Left lung (tissue), 8 donors: ENCODE measurements around the gene OR2F1. TPM values are rescaled to one million over a fixed set of nuclear protein-coding genes. Genes with fewer than 3 reads are reported as not detected.

Source experiments
- polyA plus RNA-seq, 6 donors: library from polyadenylated mRNA; unstranded; fragments of 120-200 nt; gene quantifications; one replicate each; pipeline ENCODE4 v1.2.1, GENCODE V29; 2013; ENCODE audit not compliant: insufficient read length in 6 of 6
- total RNA-seq, 2 donors: library from RNA; stranded (reverse); fragmentation: NEBNext Ultra II Directional; extraction: Animal tissue kit (Norgen Biotek cat#: 25700); gene quantifications; one replicate each; pipeline ENCODE4 v1.2.1, GENCODE V29; 2021
- donor health status: DM: no; HTN: yes; CAD: no.
- donor health status: DM: no; HTN: no; CAD: no.

OR2F1 gene
- total and polyA plus RNA-seq, 8 donors = 0.06 to 0.65 (median 0.30) TPM; not detected in 4

Other genes with a start within 250 kb of the OR2F1 start
- under 1 TPM; 0.79 to 0.97 TPM for gene CTAGE6, start 197.1 kb upstream of the OR2F1 start, total RNA-seq
- gene CTAGE6, start 197.1 kb upstream of the OR2F1 start, polyA plus RNA-seq = under 1 TPM in 3 of 6 donors, not detected in 3; 0.10 to 0.27 (median 0.23) TPM
- 10 to 100 TPM; 39.4 to 49.3 TPM for gene TCAF1, start 52.7 kb upstream of the OR2F1 start, total RNA-seq
- gene TCAF1, start 52.7 kb upstream of the OR2F1 start, polyA plus RNA-seq = 100 to 1,000 TPM in 5 of 6 donors, 10 to 100 TPM in 1; 99.0 to 135 (median 104) TPM
- gene OR2F2, start 19.6 kb upstream of the OR2F1 start, total RNA-seq = not detected
- not detected for gene OR2F2, start 19.6 kb upstream of the OR2F1 start, polyA plus RNA-seq
- gene OR6B1, start 45.5 kb downstream of the OR2F1 start, total RNA-seq = not detected
- gene OR6B1, start 45.5 kb downstream of the OR2F1 start, polyA plus RNA-seq = under 1 TPM in 2 of 6 donors, not detected in 4; 0.03 to 0.06 TPM
- not detected for gene OR2A5, start 94.1 kb downstream of the OR2F1 start, total RNA-seq
- gene OR2A5, start 94.1 kb downstream of the OR2F1 start, polyA plus RNA-seq = under 1 TPM; 0.06 to 0.28 (median 0.15) TPM
- not detected for gene OR2A25, start 115.0 kb downstream of the OR2F1 start, total RNA-seq
- gene OR2A25, start 115.0 kb downstream of the OR2F1 start, polyA plus RNA-seq = under 1 TPM in 3 of 6 donors, not detected in 3; 0.08 to 0.17 (median 0.09) TPM
- not detected for gene OR2A12, start 131.4 kb downstream of the OR2F1 start, total RNA-seq
- under 1 TPM; 0.07 to 0.15 (median 0.09) TPM for gene OR2A12, start 131.4 kb downstream of the OR2F1 start, polyA plus RNA-seq
- gene OR2A2, start 154.7 kb downstream of the OR2F1 start, total RNA-seq = not detected
- gene OR2A2, start 154.7 kb downstream of the OR2F1 start, polyA plus RNA-seq = not detected
- gene OR2A14, start 168.3 kb downstream of the OR2F1 start, total RNA-seq = not detected
- under 1 TPM in 4 of 6 donors, not detected in 2; 0.14 to 0.20 (median 0.15) TPM for gene OR2A14, start 168.3 kb downstream of the OR2F1 start, polyA plus RNA-seq
- gene CTAGE4, start 228.6 kb downstream of the OR2F1 start, total RNA-seq = 1 to 10 TPM; 5.0 to 5.3 TPM
- gene CTAGE4, start 228.6 kb downstream of the OR2F1 start, polyA plus RNA-seq = 10 to 100 TPM in 3 of 6 donors, 1 to 10 TPM in 3; 1.7 to 19.5 (median 7.9) TPM
- 1 to 10 TPM; 1.0 to 8.6 TPM for gene ARHGEF35, start 241.0 kb downstream of the OR2F1 start, total RNA-seq
- 10 to 100 TPM; 13.0 to 18.1 (median 15.2) TPM for gene ARHGEF35, start 241.0 kb downstream of the OR2F1 start, polyA plus RNA-seq